ENCODE data around the gene CASP14.

The CASP14 gene

DNA sequence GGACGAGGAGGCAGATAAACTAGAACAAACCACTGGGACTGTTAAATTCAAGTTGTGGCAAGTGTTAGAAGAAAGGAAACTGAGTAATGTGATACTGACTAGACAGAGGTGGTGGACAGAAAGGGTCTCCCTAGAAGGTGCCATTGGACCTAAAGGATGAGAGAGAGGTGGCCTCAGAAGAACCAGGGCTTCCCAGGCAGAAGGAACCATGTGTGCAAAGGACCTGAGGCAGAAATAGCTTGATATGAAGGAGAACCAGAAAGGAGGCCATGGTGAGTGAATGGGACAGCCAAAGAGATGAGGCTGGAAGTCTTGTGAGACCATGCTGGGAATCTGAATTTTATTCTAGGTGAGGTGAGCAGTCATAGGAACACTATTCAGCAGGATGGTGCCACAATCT lies 55.1 kb downstream of the CASP14 start:
- Histone ChIP-seq H2BK5ac (ENCODE audit: low read length) (no peak overlapping the region), H4K91ac (ENCODE audit: low read depth, low read length, poor library complexity) (no peak overlapping the region), H3K27ac (replicated peaks; ENCODE audit: low read length) (no peak overlapping the region), H3K79me1 (ENCODE audit: low read depth, low read length) (peaks cover 7% of the 10 kb centered on the region), H3K23ac (ENCODE audit: low read depth, low read length, poor library complexity) (no peak overlapping the region), H3K9ac (ENCODE audit: low read depth, low read length, poor library complexity) (no peak overlapping the region), H2BK12ac (ENCODE audit: low read length) (no peak overlapping the region), H3K4me1 (ENCODE audit: control insufficient read depth in 2 of 2, insufficient read depth in 1 of 2, low read depth in 1 of 2, low read length in 2 of 2) (peaks cover 4 to 9% of the 10 kb centered on the region in 2 donors), H2BK15ac (ENCODE audit: low read length) (no peak overlapping the region), H3K4ac (ENCODE audit: low read length) (no peak overlapping the region), H2AK5ac (ENCODE audit: low read depth, low read length) (no peak overlapping the region), H3K36me3 (replicated peaks in 1 of 2; ENCODE audit: control insufficient read depth in 2 of 2, insufficient read depth in 2 of 2, low read length in 2 of 2) (peaks cover 2 to 9% of the 10 kb centered on the region in 2 donors), H3K9me3 (replicated peaks in 1 of 2; ENCODE audit: control insufficient read depth in 2 of 2, insufficient read depth in 1 of 2, low read depth in 1 of 2, low read length in 2 of 2) (peaks cover 11 to 26% of the 10 kb centered on the region in 2 donors), H2BK120ac (ENCODE audit: low read depth, low read length) (no peak overlapping the region), H4K8ac (ENCODE audit: low read depth, low read length) (no peak overlapping the region), H3K4me3 (ENCODE audit: low read length in 2 of 2) (no peak overlapping the region), H3K14ac (ENCODE audit: low read length) (no peak overlapping the region), H3K27me3 (ENCODE audit: control insufficient read depth in 3 of 3, insufficient read depth in 3 of 3, low read depth in 1 of 3, low read length in 3 of 3) (no peaks in the 10 kb centered on the region), H2AFZ (ENCODE audit: low read length) (no peak overlapping the region), H3K18ac (ENCODE audit: low read length) (no peak overlapping the region), H3K4me2 (ENCODE audit: insufficient read depth, low read length, poor library complexity, severe bottlenecking) (no peak overlapping the region)
- no CpG with 5 or more reads among the region's 1 CpG for WGBS, 2 donors (ENCODE audit: extremely low coverage in 2 of 2, insufficient read length in 2 of 2, insufficient replicate concordance in 1 of 2)
- no peak for DNase-seq (ENCODE audit: low spot score)

DNA sequence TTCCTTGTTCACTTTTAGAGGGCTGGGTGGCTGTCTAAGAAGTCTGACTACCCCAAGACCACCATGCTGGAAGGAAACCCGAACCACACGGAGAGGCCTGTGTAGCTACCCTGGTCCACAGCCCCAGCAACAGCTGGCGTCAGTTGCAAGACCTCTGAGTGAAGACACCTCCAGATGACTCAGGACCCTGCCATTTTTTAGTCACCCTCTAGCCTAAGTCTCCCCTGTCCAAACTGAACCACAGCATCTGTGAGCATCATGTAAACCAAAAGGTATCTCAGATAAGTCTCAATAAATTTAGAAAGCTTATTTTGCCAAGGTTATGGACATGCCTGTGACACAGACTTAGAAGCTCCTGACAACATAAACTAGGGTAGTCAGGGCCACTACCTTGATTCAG lies 55.8 kb downstream of the CASP14 start:
- H3K18ac ChIP-seq (ENCODE audit: low read length): no peak overlapping the region
- H2BK12ac ChIP-seq (ENCODE audit: low read length): no peak overlapping the region
- no peak overlapping the region for H2AFZ ChIP-seq (ENCODE audit: low read length)
- no peak overlapping the region for H2AK5ac ChIP-seq (ENCODE audit: low read depth, low read length)
- peaks cover 3 to 11% of the 10 kb centered on the region in 2 donors for H3K36me3 ChIP-seq (replicated peaks in 1 of 2; ENCODE audit: control insufficient read depth in 2 of 2, insufficient read depth in 2 of 2, low read length in 2 of 2)
- no peak overlapping the region for H4K8ac ChIP-seq (ENCODE audit: low read depth, low read length)
- no peak overlapping the region for H3K27ac ChIP-seq (replicated peaks; ENCODE audit: low read length)
- no peak overlapping the region for H2BK120ac ChIP-seq (ENCODE audit: low read depth, low read length)
- H2BK15ac ChIP-seq (ENCODE audit: low read length): no peak overlapping the region
- DNase-seq (ENCODE audit: low spot score): no peak
- no peak overlapping the region for H4K91ac ChIP-seq (ENCODE audit: low read depth, low read length, poor library complexity)
- no peak overlapping the region for H3K23ac ChIP-seq (ENCODE audit: low read depth, low read length, poor library complexity)
- H3K4me3 ChIP-seq (ENCODE audit: low read length in 2 of 2): no peak overlapping the region
- no peaks in the 10 kb centered on the region for H3K27me3 ChIP-seq (ENCODE audit: control insufficient read depth in 3 of 3, insufficient read depth in 3 of 3, low read depth in 1 of 3, low read length in 3 of 3)
- H3K9me3 ChIP-seq (replicated peaks in 1 of 2; ENCODE audit: control insufficient read depth in 2 of 2, insufficient read depth in 1 of 2, low read depth in 1 of 2, low read length in 2 of 2): peaks cover 11 to 26% of the 10 kb centered on the region in 2 donors
- no peak overlapping the region for H3K4ac ChIP-seq (ENCODE audit: low read length)
- no CpG with 5 or more reads among the region's 3 CpGs for WGBS, 2 donors (ENCODE audit: extremely low coverage in 2 of 2, insufficient read length in 2 of 2, insufficient replicate concordance in 1 of 2)
- no peak overlapping the region for H2BK5ac ChIP-seq (ENCODE audit: low read length)
- H3K4me1 ChIP-seq (ENCODE audit: control insufficient read depth in 2 of 2, insufficient read depth in 1 of 2, low read depth in 1 of 2, low read length in 2 of 2): peaks cover 4 to 9% of the 10 kb centered on the region in 2 donors
- H3K9ac ChIP-seq (ENCODE audit: low read depth, low read length, poor library complexity): no peak overlapping the region
- H3K14ac ChIP-seq (ENCODE audit: low read length): no peak overlapping the region
- no peak overlapping the region for H3K4me2 ChIP-seq (ENCODE audit: insufficient read depth, low read length, poor library complexity, severe bottlenecking)
- H3K79me1 ChIP-seq (ENCODE audit: low read depth, low read length): peaks cover 7% of the 10 kb centered on the region

DNA sequence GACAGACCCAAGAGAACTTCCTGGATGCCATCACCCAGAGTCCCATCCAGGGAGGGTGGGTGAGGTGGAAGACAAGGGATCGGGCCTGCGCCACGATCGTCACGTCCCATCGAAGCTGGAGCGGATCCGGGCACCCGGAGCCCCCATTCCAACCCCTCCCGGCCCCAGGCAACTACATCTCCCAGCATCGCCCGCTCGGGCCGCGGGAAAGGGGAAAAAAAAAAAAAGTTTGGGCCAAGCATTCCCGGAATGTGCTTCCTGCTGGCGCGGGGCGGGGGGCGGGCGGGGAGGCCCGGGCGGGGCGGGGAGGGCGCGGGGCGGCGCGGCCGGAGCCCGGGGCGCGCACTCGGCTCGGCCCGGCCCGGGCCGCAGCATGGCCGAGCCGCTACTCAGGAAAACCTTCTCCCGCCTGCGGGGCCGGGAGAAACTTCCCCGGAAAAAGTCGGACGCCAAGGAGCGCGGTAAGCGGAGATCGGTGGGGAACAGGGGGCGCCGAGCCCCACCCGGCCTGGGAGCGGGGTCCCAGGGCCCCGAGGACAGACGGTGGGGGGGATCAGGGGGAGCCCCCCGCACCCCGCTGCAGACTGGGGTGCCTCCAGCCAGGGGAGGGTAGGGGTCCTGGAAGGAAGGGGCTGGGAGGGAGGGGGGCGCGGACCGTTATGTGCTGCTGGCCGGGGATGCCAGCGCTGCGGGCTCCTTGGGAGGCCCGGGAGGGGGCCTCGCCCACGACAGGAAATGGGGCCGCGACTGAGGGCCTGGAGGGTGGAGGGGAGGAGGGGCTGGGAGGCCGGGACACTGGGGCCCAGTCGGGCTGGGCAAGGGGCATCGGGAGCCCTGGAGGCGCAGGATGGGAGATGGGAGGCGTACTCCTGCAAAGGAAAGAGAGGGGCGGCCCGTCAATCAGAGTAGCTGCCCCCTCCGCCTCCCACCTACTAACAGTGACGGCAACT lies 58.1 kb downstream of the CASP14 start, which contains the start of gene SYDE1:
Gene SYDE1 (plus strand): TSS at position 341 of the 950 bp plus-strand sequence. CDS start 33 bp downstream, at position 374.
- Histone ChIP-seq H3K36me3 (replicated peaks in 1 of 2; ENCODE audit: control insufficient read depth in 2 of 2, insufficient read depth in 2 of 2, low read length in 2 of 2) (peaks cover 19 to 34% of the 10 kb centered on the region in 2 donors), H2BK120ac (ENCODE audit: low read depth, low read length) (no peak within 1 kb of the TSS), H3K14ac (ENCODE audit: low read length) (peak within 1 kb of the TSS; percentile 76), H3K4me3 (ENCODE audit: low read length in 2 of 2) (peak within 1 kb of the TSS; percentile 84 to 88), H3K4ac (ENCODE audit: low read length) (peak within 1 kb of the TSS; percentile 97), H3K79me1 (ENCODE audit: low read depth, low read length) (peaks cover 9% of the 10 kb centered on the region), H4K8ac (ENCODE audit: low read depth, low read length) (no peak within 1 kb of the TSS), H3K23ac (ENCODE audit: low read depth, low read length, poor library complexity) (peak within 1 kb of the TSS; percentile 67), H2AFZ (ENCODE audit: low read length) (peak within 1 kb of the TSS; percentile 99), H2AK5ac (ENCODE audit: low read depth, low read length) (peak within 1 kb of the TSS; percentile 54), H2BK15ac (ENCODE audit: low read length) (peak within 1 kb of the TSS; percentile 69), H3K9me3 (replicated peaks in 1 of 2; ENCODE audit: control insufficient read depth in 2 of 2, insufficient read depth in 1 of 2, low read depth in 1 of 2, low read length in 2 of 2) (peaks cover 10 to 18% of the 10 kb centered on the region in 2 donors), H3K4me1 (ENCODE audit: control insufficient read depth in 2 of 2, insufficient read depth in 1 of 2, low read depth in 1 of 2, low read length in 2 of 2) (peaks cover 4 to 9% of the 10 kb centered on the region in 2 donors), H3K27me3 (ENCODE audit: control insufficient read depth in 3 of 3, insufficient read depth in 3 of 3, low read depth in 1 of 3, low read length in 3 of 3) (no peaks in the 10 kb centered on the region), H3K9ac (ENCODE audit: low read depth, low read length, poor library complexity) (peak within 1 kb of the TSS; percentile 89), H4K91ac (ENCODE audit: low read depth, low read length, poor library complexity) (peak within 1 kb of the TSS; percentile 98), H3K18ac (ENCODE audit: low read length) (peak within 1 kb of the TSS; percentile 98), H3K4me2 (ENCODE audit: insufficient read depth, low read length, poor library complexity, severe bottlenecking) (peak within 1 kb of the TSS; percentile 85), H2BK12ac (ENCODE audit: low read length) (peak within 1 kb of the TSS; percentile 31), H2BK5ac (ENCODE audit: low read length) (peak within 1 kb of the TSS; percentile 98), H3K27ac (replicated peaks; ENCODE audit: low read length) (peak within 1 kb of the TSS; percentile 83)
- no CpG with 5 or more reads among the region's 78 CpGs for WGBS, 2 donors (ENCODE audit: extremely low coverage in 2 of 2, insufficient read length in 2 of 2, insufficient replicate concordance in 1 of 2)
- DNase-seq (ENCODE audit: low spot score): peak; percentile 71

Data from neuronal stem cell (in vitro differentiated cells).